HepG2 (cell line): ENCODE data around the gene PPAT. TPM values are rescaled to one million over a fixed set of nuclear protein-coding genes. Genes with fewer than 3 reads are reported as not detected.

ENCODE experiments used
- BORCS8-MEF2B ChIP-seq: sonication (generic); formaldehyde crosslinking; IDR thresholded peaks from 2 replicates; pipeline ENCODE4 v1.8.0; 2022; ENCODE audit warnings: mild to moderate bottlenecking, missing genetic modification reagents
- KMT2B ChIP-seq: IDR thresholded peaks from 2 replicates; pipeline ENCODE4 v1.6.1; 2016; ENCODE audit warnings: missing genetic modification reagents, missing compliant biosample characterization
- MIER2 ChIP-seq: IDR thresholded peaks from 2 replicates; pipeline ENCODE4 v1.6.1; 2016; ENCODE audit warnings: missing biosample characterization, missing genetic modification reagents
- NFIB ChIP-seq: sonication (generic); formaldehyde crosslinking; IDR thresholded peaks from 2 replicates; pipeline ENCODE4 v1.9.0; 2021; ENCODE audit warnings: missing genetic modification reagents, mild to moderate bottlenecking, borderline replicate concordance
- REST ChIP-seq, 2 experiments: IDR thresholded peaks; 2 replicates each; pipeline ENCODE4 v1.6.1; 2011 to 2012; ENCODE audit warnings: low read length in 2 of 2, borderline replicate concordance in 1 of 2, low read depth in 1 of 2, mild to moderate bottlenecking in 1 of 2, moderate library complexity in 1 of 2
- SMARCC2 ChIP-seq: fragments of 450-650 bp; IDR thresholded peaks from 2 replicates; pipeline ENCODE4 v1.6.1; 2017; ENCODE audit warnings: antibody characterized with exemption, mild to moderate bottlenecking
- SOX6 ChIP-seq, 2 experiments: fragments of 450-650 bp in 1 of 2; sonication (generic) in 1 of 2; formaldehyde crosslinking in 1 of 2; IDR thresholded peaks; 2 replicates each; pipeline versions ENCODE4 v1.4.0 to v1.6.1; 2017 to 2020; ENCODE audit warnings: antibody characterized with exemption in 1 of 2, mild to moderate bottlenecking in 1 of 2, missing genetic modification reagents in 1 of 2
- THAP11 ChIP-seq: IDR thresholded peaks from 2 replicates; pipeline ENCODE4 v1.6.1; 2016; ENCODE audit warnings: missing biosample characterization, missing genetic modification reagents
- ZBTB49 ChIP-seq: sonication (generic); formaldehyde crosslinking; IDR thresholded peaks from 2 replicates; pipeline ENCODE4 v1.4.0; 2020; ENCODE audit warnings: missing genetic modification reagents, borderline replicate concordance
- ZNF142 ChIP-seq: sonication (generic); formaldehyde crosslinking; IDR thresholded peaks from 2 replicates; pipeline ENCODE4 v1.4.0; 2020; ENCODE audit warnings: missing genetic modification reagents
- ZNF678 ChIP-seq: sonication (generic); formaldehyde crosslinking; IDR thresholded peaks from 2 replicates; pipeline ENCODE4 v1.4.0; 2020; ENCODE audit warnings: mild to moderate bottlenecking, missing genetic modification reagents
- ZNF703 ChIP-seq: sonication (generic); formaldehyde crosslinking; IDR thresholded peaks from 2 replicates; pipeline ENCODE4 v1.5.1; 2020; ENCODE audit warnings: missing genetic modification reagents, mild to moderate bottlenecking, moderate library complexity, borderline replicate concordance
- ZNF776 ChIP-seq: sonication (generic); formaldehyde crosslinking; IDR thresholded peaks from 2 replicates; pipeline ENCODE4 v1.4.0; 2020; ENCODE audit warnings: mild to moderate bottlenecking, missing genetic modification reagents
- ZSCAN30 ChIP-seq: sonication (generic); formaldehyde crosslinking; IDR thresholded peaks from 2 replicates; pipeline ENCODE4 v1.5.0; 2020; ENCODE audit warnings: mild to moderate bottlenecking, missing genetic modification reagents
- polyA plus RNA-seq, 8 experiments: library from polyadenylated mRNA; depleted of rRNA in 3 of 8; stranded (reverse) in 7 of 8; unstranded in 1 of 8; fragments of >200 nt; fragmentation: Illumina TruSeq in 4 of 8; extraction: Trizol in 4 of 8; gene quantifications; 2 replicates each; pipeline versions ENCODE4 v1.2.1 to v1.2.3, GENCODE V29; 2011 to 2016; ENCODE audit warnings: low read depth in 4 of 8, missing spikeins in 1 of 8, mixed read lengths in 1 of 8; ENCODE audit not compliant: insufficient read depth in 1 of 8
- total RNA-seq, 5 experiments: library from RNA; depleted of rRNA; stranded (reverse); fragments of >200 nt; fragmentation: Illumina TruSeq; extraction: Trizol; gene quantifications; 2 replicates each; pipeline ENCODE4 v1.2.3, GENCODE V29; 2016; ENCODE audit warnings: low read depth in 1 of 5

The PPAT gene
- total and polyA plus RNA-seq, 2 of the 13 experiments (the other 11 are each of a cell fraction or from before 2014, with no cell fraction given) = 16.9 to 62.6 TPM

- TF ChIP-seq ZNF142 (CRISPR knock-in tag) = no peak; the same call in 1 of the 2 replicates
- no peak for TF ChIP-seq ZNF703
- no peak for TF ChIP-seq ZNF776
- peak; percentile 100 for TF ChIP-seq KMT2B (CRISPR knock-in tag)
- TF ChIP-seq SMARCC2 = no peak
- no peak for TF ChIP-seq NFIB (CRISPR knock-in tag)
- no peak for TF ChIP-seq SOX6 (IDR thresholded peaks at IDR 0.05)
- peak; percentile 51 for TF ChIP-seq SOX6 (CRISPR knock-in tag; IDR thresholded peaks at IDR 0.05)
- 0 out of 2 replicates have a peak, but pooled peaks have one; percentile 47 for TF ChIP-seq ZBTB49 (CRISPR knock-in tag)
- TF ChIP-seq ZNF678 (CRISPR knock-in tag) = 0 out of 2 replicates have a peak, but pooled peaks have one; percentile 47
- TF ChIP-seq REST (IDR thresholded peaks at IDR 0.05; ENCODE audit: borderline replicate concordance in 1 of 2, low read depth in 1 of 2, low read length in 2 of 2) = 0 out of 4 replicates have a peak, but pooled peaks of 1 of the 2 experiments have one; percentile 28
- TF ChIP-seq THAP11 = peak; percentile 91
- TF ChIP-seq MIER2 (CRISPR knock-in tag) = peak; percentile 67; the same call in 1 of the 2 replicates
- 0 out of 2 replicates have a peak, but pooled peaks have one; percentile 68 for TF ChIP-seq ZSCAN30 (CRISPR knock-in tag)
- TF ChIP-seq BORCS8-MEF2B (CRISPR knock-in tag) = peak; percentile 83
Observed at GRCh38 chr4:56387023-56388001, 48.1 kb downstream of the PPAT start, which contains the start of gene AASDH (continued).
